Activated CD4-positive, alpha-beta T cell treated with anti-CD3 and anti-CD28 coated beads, Interleukin-2, Interleukin-4, amounts not matched to agents 100 ng/mL and 50 ng/mL, durations not matched to agents 16 hours and 8 hours (primary cell): ENCODE results near the gene TNFRSF14.

ENCODE experiments used
- DNase-seq: peaks from one replicate; pipeline ENCODE4 v3.0.0-alpha.2; 2020; ENCODE audit warnings: low spot score

Gene TNFRSF14

DNA sequence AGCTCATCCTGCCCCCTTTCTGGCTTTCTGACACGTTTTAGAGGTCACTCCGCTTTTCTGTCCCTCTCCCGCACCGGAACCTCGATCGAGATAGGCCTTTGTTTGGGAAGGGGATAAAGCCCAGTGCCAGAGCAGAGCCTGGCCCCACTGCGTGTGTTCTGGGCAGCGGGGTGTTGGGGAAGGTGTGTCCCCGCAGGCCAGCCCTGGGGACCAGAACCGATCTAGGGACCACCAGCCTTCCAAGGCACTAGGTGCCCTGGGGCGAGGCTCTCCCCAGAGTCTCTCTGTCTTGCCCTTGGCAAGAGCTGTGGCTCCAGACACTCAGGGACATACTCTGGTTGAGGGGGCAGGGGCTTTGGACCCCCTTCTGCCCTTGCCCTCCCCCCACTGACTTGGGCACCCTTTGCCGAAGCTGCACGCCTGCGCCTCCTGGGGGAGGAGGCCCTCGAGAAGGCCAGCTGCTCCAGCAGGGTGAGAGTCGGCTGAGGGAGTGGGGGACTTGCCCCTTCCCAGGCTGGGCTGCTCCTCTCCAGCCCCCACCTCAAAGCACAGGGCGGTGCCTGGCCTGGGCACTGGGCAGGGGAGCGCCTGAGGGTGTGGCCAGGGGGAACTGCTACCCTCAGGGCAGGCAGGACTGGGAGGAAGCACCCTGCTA, 46.8 kb downstream of the TNFRSF14 start:
- DNase-seq, result no peak

DNA sequence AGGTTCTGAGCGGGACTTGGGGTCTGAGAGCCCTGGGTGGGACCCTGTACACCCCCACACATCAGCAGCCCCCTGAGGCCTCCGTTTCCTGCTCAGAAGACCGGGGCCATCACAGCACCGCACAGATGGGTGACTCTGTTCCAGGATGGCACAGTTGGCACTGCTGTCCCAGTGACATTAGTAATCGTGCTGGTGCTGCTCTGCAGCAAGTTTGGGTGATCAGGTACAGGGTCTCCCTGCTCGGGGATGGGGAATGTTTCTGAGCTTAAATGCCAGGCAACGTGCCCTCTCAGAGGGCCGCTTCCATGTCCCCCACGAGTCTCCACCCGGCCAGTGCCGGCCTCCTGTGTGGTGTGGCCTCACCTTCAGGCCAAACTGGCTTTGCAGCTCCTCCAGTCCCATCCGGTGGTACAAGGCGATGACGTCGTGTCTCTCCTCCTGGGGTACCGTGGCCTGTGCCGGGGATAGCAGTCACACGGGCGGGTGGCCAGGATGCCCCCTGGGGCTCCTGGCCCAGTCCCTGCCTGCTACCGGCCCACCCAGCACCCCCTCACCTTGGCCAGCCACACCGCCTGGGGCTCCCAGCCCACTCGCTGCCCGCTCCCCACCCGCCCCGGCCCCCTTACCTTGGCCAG, 47.5 kb downstream of the TNFRSF14 start:
- no peak for DNase-seq

DNA sequence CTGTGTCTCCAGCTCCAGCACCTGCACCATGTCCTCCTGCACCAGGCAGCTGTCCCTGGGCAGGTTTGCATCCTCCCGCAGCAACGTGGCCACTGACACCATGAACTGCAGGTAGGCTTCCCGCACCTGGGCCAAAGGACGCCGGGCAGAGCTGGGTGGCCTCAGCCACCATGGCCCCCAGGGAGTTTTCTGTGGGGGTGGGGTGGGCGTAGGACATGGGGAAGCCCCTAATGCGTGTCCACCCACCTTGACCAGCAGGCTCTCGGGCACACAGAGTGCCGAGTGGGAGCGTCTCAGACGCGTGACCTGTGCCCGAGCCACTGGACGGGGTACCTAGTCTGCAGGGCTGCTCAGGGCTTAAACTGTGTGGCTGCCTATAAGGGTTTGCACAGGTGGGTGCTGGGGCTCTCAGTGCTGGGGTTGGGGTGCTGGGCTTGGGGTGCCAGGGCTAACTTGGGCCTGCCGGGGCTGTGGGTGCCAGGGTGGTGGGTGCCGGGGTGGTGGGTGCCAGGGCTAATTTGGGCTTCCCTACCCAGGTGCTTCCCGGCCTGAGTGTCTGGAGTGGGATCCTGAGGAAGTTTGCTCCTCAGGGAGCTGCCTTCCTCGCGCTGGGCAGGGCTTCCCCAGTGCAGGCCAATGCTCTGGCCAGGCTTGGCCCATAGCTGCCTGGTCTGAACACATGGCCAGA, 48.1 kb downstream of the TNFRSF14 start:
- no peak for DNase-seq

DNA sequence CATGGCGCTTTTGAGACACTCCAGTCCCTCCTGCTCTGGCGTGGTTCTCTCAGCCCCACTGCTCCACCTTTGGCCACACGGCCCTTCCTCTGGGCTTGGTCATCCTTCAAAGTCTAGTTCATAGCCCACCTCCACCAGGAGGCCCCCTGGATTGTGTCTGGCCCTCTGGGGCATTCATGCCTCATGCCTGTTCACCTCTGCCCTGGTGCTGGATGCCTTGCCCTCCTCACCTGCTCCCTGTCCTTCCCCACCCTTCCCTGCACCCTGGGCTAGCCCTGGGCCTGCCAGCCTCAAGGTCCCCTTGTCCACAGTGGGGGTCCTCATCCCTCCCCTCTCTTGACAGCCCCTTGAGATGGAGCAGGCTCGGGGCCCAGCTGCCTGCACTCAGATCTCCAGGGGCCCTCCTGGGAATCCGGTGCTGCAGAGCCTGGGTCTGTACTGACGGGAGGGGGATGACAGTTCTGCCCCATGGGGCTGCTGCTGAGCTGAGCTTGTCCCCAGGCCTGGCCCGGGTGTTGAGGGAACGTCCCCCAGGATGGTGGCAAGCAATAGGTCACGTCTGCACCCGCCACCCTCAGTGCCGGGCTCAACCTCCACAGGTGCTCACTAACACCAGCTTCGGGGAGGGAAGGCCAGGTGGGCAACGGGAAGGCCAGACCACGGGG, 48.8 kb downstream of the TNFRSF14 start:
- DNase-seq, result no peak

DNA sequence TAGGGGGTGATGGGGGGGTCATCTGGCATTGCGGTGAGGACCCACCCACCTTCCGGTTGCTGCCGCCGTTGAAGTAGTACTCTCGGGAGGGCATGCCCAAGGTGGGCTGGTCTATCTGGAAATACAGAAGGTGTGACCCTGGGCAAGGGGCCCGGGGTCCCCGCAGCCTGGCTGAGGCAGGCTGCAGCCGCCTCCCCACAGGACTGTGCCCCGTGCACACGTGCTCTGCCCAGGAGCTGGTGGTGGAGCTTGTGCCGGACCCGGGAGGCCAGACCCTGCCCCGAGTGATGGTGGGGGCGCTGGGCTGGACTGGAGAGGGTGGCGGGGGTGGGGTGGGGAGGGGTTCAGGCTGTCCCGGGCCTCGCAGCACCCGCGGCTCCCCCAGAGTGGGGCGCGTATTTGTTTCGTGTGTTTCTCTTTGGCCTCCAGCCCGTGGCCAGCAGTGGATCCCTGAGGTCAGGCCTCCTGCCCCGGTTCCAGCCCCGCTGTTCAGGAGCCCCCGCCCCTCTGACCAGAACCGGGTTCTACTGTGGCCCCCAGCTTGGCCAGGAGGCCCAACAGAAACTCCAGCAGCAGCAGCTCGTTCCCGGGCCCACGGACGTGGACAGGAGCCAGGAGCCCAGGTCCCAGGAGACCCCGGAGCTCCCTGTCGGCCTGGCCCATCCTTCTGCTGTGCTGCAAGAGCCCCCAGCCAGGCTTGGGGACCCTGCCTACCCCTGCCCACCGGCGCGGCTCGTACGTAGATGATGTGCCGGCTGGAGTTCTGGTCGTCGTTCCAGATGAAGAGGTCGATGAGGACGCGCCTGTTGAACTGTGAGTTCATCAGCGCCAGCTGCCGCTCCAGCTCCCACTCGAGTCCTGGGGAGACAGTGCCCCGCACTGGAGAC, 49.6 kb downstream of the TNFRSF14 start:
- no peak for DNase-seq

DNA sequence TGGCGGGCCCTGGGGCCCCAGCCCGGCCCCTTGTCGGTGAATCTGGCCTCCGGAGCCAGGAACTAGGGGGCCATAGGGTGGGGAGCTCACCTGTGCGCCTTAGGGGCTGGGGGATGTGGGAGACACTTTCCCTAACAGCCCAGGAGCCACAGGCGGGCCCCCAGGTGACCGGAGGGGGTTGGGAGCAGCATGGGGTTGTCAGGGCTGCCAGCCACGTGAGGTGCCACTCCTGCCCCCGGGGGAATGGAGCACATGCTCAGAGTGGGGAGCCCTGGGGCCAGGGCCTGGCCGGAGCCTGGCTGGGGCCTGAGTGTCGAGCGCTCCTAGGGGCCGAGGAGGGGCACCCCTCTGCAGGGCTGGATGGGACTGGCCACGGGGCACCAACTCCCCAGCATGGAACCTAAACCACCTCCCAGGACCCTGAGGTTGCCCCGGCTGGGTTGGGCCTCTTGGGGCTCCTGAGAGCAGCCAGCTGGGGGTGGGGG, 50.3 kb downstream of the TNFRSF14 start:
- no peak for DNase-seq

DNA sequence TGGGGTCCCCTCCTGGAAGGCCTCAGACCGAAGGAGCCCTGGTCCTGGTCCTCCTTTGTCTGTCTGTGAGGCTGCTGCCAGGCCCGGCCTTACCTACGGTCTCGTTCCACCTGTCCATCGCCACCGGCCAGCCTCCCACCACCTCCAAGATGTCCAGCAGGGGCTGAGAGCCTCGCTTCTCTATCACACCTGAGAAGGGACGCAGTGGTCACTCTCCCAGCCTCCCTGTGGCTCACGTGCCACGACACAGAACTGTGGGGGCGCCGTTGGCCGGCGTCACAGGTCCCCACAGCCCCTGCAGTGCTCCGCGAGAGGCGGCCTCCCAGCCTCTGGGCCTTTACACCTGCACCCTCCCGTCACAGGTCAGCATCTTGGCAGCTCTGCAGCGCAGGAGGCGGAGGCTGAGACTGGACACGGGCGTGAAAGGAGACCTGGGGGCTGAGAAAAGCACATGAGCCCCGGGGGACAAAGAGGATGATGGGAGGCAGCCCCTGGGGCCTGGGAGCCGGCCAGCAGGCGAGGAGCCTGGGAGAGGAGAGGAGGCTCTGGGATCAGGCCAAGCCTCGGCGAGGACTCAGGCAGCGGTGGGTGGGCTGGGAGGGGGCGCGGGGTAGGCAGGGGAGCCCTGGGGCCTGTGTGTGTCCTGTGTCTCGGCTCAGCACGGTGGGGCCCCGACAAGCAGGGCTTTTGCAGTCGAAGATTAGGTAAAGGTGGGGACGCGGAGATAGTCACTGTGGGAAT, 50.9 kb downstream of the TNFRSF14 start:
- no peak for DNase-seq

DNA sequence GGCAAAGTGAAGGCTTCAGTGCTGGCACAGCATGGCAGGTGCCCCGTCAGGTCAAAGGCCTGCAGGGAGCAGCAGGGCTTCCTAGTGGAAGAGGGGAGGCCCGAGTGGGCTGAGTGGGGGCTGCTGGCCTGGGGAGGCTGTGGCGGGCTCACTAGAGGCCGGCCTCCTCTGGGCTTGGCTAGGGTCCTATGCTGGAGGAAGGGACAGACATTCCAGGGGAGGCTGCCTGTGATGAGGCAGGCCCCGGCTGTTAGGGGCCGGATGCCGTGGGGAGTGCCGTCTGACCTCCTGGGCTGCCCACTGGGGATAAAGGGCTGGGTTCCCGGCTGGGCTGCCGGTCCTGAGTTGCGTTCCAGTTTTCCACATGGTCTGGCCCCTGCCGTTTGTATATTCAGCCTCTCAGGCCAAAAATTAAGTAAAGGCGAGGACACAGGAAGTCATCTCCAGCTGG, 51.5 kb downstream of the TNFRSF14 start:
- no peak for DNase-seq

DNA sequence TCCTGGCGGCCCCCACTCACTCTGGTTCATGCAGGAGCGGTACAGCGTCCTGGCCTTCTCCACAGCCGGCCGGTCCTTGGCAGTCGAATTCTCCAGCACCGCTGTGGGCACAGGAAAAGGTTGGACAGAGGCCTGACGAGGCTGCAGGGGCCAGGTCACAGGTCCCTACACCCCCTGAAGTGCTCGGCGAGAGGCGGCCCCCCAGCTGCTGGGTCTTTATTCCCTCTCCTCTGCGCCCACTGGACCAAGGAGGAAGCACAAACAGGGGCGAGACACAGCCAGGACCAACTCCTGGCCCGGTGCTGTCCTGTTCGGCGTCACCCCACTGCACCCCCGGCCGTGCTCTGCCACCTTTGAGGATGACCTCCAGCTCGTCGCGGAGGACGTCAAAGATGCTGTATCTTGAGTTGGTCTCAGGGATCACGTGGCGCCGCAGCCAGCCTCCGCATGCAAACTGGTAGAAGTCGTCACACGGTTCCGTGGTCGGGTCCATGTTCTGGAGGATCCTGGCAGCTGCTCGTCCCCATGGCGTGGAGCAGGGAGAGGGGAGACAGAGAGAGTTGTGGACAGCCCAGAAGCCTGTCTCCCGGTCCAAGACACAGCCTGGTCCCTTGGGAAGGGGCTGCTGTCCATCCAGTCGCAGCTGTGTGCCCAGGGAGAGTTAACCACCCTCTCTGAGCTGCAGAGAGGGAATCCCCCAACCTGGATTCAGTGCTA, 53.3 kb downstream of the TNFRSF14 start:
- no peak for DNase-seq

DNA sequence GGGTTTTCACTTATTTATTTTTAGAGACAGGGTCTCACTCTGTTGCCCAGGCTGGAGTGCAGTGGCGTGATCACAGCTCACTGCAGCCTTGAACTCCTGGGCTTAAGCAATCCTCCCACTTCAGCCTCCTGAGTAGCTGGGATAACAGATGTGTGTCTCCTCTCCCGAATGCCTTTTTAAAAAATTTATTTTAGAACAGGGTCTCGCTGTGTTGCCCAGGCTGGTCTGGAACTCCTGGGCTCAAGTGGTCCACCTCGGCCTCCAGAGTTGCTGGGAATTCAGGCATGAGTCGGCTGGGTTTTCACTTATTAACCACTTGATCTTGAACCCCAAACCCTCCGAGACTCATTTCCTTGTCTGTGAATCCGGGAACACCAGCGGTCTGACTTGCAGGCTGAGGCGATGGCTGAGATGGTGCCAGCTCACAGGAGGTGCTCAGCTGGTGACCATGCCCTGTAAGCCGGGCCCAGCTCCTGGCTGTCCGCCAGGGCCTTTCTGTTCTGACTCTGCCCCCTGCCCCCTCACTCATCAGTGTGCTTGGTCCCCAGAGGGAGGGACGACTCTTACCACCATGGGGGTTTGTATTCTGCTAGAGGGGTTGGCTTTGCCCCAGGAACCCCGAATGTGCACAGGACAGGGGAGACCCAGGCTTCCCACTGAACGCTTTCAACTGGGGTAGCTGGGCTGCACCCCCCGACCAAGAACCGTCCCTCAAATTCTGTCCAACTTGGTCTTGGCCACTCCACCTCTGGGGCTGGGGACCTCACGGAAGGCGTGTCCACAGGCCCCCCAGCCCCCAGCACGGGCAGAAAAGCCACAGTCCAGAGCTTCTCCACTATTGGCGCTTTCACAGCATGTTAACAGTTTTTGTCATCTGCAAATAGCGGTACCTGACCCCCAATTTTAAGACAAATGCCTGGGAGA, 54.1 kb downstream of the TNFRSF14 start:
- no peak for DNase-seq

DNA sequence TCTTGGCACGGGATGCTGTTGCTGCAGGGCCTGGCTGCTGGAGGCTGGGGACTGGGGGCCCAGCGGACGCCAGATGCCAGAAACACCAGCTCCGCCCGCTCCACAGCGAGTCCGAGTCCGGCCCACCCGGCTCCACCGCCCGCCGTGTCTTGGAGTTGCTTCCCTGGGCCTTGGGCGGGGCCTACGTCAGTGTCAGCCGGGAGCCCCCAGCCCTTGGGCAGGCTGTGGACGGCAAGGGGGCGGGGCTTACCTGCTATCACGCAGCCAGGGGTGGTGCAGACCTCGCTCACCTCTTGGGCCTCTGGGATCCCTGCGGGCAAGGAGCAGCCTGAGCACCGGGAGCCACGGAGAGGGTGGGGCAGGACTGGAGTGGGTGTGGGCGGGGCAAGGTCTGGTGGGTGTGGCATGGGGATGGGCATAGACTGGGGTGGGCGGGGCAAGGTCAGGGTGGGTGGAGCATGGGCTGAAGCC, 54.9 kb downstream of the TNFRSF14 start:
- no peak for DNase-seq

DNA sequence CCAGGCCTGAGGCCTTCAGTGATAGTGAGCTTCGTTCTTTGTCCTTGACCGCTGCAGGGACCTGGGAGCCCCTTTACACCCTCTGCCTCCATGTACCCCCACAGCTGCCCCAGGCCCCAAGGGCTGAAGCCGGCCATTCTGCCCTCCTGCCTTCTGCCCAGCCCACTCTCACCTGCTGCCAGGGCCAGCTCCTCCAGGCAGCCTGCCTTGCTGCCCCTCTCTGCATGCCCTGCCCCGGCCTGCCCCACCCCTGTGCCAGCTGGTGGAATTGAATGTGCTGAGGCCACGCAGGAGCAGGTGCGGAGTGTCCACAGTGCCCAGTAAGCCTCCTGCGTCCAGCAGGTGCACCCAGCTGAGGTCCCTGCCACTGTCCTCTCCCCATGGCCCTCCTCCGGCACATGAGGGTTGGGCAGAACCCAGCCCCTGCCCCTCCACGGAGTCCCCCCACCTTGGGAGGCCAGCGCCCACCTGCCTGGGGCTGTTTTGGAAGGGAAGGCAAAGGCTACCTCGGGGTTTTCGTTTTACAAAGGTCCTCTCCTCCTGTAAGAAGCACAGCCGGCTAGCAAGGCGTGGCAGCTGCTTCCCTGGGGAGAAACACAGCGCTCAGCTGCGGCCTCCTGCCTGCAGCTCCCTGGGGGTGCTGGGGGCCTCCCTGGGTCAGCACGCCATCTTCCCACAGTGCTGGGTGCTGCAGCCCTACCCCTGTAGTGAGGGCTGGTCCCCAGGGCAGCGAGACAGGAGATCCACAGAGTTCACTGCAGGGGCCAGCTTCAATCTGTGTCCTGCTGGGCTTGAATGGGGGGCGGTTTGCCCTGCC, 55.7 kb downstream of the TNFRSF14 start:
- no peak for DNase-seq

DNA sequence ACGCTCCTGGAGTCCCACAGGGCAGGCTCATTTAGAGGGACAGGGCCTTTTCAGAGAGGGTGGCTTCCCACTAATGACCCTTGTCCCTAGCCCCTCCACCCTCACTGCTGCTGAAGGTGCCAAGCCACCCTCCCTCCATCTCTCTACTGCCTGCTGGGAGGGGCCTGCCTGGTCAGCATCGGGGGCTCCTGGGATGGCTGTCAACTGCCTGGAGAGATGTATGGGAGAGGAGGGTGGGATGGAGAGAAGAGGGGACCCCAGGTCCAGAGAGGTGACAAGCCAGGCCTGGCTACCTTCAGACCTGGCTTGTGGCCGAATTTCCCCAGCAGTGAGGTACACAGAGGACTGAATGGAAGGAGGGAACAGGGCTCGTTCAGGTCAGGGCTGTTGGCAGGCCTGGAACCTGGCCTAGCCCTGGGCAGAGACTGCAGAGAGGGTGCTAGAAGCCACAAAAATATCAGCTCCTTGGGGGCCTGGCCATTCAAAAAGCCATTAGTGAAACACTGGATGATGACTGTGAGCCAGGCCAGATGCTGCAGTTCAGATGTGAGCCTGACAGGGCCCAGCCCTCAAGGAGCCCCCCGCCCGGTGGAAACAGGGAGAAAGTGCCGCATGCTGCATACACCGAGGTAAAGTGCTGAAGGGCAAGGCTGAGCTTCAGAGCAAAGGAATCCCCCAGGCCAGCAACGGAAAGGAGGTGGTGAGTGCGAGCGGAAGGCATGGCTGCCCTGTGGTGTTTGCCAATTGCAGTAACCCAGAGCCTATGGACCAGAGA, 56.6 kb downstream of the TNFRSF14 start:
- DNase-seq, result no peak
